Stimulated activated CD8-positive, alpha-beta memory T cell treated with anti-CD3 and anti-CD28 coated beads, Interleukin-7, amount 100 ng/mL, for 48 hours (primary cell): ENCODE data around the gene GOLGA8B.
"Not testable (repeated sequence)": the region's sequence is repeated elsewhere in the genome, so short reads cannot be mapped to it uniquely, and the experiment has no call there.

ENCODE experiments used
- DNase-seq, 2 donors: peaks; one replicate each; pipeline ENCODE4 v3.0.0-alpha.2; 2020; ENCODE audit warnings: low read depth in 1 of 2; ENCODE audit errors: extremely low read depth in 1 of 2

Gene GOLGA8B

GRCh38 chr15:34567174-34567573 lies 16.3 kb downstream of the GOLGA8B start:
- DNase-seq: not testable (repeated sequence)

DNA sequence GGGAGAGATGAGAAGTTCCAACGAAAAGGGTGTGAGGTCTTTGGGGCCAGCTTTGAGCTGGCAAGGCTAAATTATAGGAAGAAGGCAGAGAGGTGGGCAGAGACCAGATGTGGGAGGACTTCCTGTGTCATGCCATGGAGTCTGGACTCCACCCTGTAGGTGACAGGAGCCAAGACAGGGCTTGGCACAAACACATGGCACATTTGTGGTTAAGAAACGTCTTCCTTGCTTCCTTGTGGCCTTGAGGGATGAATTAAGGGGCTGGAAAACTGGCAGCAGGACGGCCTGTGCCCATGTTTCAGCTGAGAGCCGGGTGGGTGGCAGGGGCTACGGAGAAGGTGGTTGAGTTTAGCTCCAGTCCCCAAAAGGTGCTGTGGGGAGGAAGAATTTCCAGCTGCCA lies 18.7 kb downstream of the GOLGA8B start:
- not testable (repeated sequence) for DNase-seq

DNA sequence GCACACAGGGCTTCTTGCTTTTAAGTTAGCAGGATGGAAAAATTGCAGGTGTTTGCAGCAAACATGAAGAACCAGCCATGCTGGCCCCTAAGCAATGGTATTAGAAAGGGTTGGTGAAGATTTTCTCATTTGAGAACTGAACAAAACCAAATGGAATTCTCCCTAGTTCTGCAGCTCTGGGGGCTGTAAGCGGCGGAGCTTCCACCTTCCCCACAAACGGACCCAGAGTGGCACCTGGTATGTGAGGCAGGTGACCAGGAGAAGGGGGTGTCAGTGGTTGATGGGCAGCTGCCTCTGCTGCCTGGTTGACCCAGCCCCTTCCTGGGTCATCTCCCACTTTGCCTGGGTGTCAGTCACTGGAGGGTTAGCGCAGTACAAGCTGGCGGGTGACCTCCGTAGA lies 22.6 kb downstream of the GOLGA8B start:
- DNase-seq: not testable (repeated sequence)

GRCh38 chr15:34559764-34560163 lies 23.7 kb downstream of the GOLGA8B start:
- DNase-seq: not testable (repeated sequence)

DNA sequence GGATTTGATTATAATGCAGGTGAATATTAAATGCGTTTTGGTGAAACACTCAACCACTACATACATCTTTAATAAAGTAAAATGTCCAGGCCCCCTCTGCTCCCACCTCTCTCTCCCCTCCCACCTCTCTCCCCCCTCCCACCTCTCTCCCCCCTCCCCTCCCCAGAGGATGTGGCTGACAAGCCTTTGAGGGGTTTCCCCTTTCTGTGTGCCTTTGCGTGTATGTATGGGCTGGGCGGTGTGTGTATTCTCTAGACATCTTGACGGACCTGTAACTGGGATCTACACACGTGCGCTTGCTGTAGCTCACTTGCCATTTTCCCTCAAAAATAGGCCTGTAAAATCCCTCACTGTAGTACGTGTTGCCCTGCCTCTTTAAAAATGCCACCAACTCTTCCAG lies 28.3 kb downstream of the GOLGA8B start:
- not testable (repeated sequence) for DNase-seq

GRCh38 chr15:34554716-34555115 lies 28.7 kb downstream of the GOLGA8B start:
- not testable (repeated sequence) for DNase-seq

DNA sequence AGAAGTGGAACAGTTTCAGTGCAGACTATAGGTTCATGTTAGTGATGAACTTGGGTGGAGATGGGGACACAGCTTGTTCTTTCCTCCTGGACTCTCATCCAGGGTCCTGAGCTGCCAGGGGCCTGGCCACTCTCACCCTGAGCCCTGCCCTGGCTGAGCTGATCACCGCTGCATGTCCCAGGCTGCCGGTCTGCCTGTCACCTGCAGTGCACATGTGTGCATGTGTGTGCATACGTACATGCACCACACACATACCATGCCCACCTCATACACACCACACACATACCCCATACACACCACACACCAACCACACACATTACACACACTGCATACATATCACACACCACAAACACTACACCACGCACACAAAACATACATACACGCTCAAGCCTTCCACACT lies 29.3 kb downstream of the GOLGA8B start:
- DNase-seq: not testable (repeated sequence)

DNA sequence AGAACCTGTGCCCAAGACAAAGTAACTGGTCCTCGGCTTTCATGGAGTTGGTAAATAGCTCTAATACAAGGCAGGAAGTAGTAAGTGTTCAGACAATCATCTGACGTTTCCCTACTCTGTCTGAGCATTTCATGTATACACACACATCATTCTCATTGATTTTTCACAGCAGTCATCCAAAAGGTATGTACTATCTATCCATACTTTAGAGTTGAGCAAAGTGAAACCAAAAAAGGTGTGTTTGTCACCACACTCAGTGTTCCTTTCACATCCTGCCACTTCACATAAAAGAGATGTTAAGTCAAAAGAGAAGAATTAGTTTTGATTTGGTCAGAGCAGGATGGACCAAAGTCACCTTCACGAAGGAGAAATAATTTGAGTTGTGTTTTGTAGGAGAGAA lies 33.3 kb downstream of the GOLGA8B start:
- DNase-seq: not testable (repeated sequence)

DNA sequence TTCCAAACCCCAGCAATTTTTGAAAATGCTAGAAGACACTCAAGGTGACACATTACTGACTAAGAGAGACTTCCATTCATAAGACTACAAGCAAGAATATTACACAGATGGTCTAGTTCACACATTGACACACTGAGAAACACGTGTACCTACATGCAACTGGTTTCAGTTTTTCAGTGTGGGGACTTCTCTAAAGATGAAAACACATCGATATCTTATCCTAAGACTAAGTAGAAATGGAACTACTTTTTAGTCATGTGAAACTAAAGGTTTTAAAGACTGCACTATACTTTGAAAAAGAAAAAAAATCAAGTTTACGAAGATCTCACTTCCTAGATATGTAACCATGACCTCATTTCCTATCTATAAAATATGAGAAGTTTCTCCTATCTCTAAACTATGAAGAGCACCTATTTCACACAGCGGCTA lies 34.1 kb downstream of the GOLGA8B start:
- not testable (repeated sequence) for DNase-seq

GRCh38 chr15:34543860-34544649 lies 39.4 kb downstream of the GOLGA8B start:
- not testable (repeated sequence) for DNase-seq

GRCh38 chr15:34535857-34536256 lies 47.6 kb downstream of the GOLGA8B start:
- not testable (repeated sequence) for DNase-seq
